Ishikawa (cell line): ENCODE measurements around the gene SLC33A1.

Source experiments
- CEBPB ChIP-seq: IDR thresholded peaks from 2 replicates; pipeline ENCODE4 v1.6.1; 2012
- EGR1 ChIP-seq: IDR thresholded peaks from 2 replicates; pipeline ENCODE4 v1.6.1; 2012
- FOXM1 ChIP-seq: IDR thresholded peaks from 2 replicates; pipeline ENCODE4 v1.6.1; 2012; ENCODE audit warnings: low read depth, borderline replicate concordance
- RAD21 ChIP-seq: IDR thresholded peaks from 2 replicates; pipeline ENCODE4 v1.6.1; 2012; ENCODE audit warnings: low read depth
- TCF12 ChIP-seq: IDR thresholded peaks from 2 replicates; pipeline ENCODE4 v1.6.1; 2012; ENCODE audit warnings: low read depth
- TF ChIP-seq, protein P1 (sequence below): IDR thresholded peaks from 2 replicates; pipeline ENCODE4 v1.6.1; 2012; ENCODE audit warnings: low read depth, mild to moderate bottlenecking

DNA sequence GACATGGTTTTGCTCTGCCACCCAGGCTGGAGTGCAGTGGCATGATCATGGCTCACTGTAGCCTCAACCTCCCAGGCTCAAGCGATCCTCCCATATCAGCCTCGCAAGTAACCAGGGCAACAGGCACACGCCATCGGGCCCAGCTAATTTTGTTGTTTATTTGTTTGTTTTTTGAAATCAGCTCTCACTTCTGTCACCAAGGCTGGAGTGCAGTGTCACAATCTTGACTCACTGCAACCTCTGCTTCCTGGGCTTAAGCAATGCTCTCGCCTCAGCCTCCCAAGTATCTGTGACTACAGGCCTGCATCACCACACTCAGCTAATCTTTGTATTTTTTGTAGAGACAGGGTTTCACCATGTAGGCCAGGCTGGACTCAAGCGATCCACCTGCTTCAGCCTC lies 83.1 kb downstream of the SLC33A1 start:
- TF ChIP-seq TCF12 (no peak), EGR1 (no peak), CEBPB (no peak), RAD21 (no peak), FOXM1 (no peak)
- TF ChIP-seq, protein P1, sequence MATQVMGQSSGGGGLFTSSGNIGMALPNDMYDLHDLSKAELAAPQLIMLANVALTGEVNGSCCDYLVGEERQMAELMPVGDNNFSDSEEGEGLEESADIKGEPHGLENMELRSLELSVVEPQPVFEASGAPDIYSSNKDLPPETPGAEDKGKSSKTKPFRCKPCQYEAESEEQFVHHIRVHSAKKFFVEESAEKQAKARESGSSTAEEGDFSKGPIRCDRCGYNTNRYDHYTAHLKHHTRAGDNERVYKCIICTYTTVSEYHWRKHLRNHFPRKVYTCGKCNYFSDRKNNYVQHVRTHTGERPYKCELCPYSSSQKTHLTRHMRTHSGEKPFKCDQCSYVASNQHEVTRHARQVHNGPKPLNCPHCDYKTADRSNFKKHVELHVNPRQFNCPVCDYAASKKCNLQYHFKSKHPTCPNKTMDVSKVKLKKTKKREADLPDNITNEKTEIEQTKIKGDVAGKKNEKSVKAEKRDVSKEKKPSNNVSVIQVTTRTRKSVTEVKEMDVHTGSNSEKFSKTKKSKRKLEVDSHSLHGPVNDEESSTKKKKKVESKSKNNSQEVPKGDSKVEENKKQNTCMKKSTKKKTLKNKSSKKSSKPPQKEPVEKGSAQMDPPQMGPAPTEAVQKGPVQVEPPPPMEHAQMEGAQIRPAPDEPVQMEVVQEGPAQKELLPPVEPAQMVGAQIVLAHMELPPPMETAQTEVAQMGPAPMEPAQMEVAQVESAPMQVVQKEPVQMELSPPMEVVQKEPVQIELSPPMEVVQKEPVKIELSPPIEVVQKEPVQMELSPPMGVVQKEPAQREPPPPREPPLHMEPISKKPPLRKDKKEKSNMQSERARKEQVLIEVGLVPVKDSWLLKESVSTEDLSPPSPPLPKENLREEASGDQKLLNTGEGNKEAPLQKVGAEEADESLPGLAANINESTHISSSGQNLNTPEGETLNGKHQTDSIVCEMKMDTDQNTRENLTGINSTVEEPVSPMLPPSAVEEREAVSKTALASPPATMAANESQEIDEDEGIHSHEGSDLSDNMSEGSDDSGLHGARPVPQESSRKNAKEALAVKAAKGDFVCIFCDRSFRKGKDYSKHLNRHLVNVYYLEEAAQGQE: no peak
